GM10266 (cell line): ENCODE results near the gene RNH1.

ENCODE experiments used
- DNase-seq: peaks from one replicate; pipeline ENCODE4 v3.0.0; 2012; ENCODE audit errors: extremely low spot score
- TF ChIP-seq, protein P1 (sequence below): IDR thresholded peaks from 2 replicates; pipeline ENCODE4 v1.5.1; 2012; ENCODE audit warnings: mild to moderate bottlenecking, low read depth; ENCODE audit not compliant: control insufficient read depth, insufficient read depth; ENCODE audit errors: missing control alignments

Gene RNH1

DNA sequence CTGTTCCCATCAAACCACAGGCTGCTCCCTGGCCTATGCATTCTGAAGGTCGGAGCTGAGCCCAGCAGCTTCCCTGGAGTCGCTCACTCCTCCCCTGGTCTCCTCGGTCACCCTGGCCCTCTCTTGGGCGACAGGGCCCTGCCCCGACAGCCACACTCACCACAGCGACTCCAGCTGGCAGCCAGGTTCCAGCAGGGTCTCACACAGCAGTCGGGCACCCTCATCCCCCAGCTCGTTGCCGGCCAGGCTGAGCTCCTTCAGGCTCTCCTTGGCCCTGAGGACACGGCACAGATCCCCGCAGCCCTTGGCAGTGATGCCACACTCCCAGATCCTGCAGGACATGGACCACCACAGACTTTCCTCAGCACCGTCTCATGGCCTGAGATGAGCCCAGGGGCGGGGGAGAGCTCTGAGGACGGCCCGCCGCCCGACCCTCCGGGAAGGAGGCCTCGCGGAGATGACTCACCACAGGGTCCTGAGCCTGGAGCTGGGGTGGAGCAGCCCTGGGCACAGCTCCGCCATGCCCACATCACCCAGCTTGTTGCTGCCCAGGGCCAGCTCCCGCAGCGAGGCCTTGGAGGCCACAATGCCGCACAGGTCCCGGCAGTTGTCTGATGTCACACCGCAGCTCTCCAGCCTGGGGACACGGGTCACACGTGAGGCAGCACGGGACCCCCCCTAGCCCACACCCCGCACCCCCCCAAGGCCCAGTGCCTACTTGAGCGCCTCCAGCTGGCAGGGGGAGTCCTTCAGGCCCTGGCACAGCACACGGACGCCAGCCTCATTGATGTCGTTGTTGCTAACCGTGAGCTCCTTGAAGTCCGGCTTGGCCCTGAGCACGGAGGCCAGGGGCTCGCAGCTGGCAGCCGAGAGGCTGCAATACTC is 8.5 kb downstream of the RNH1 start:
- TF ChIP-seq, protein P1, sequence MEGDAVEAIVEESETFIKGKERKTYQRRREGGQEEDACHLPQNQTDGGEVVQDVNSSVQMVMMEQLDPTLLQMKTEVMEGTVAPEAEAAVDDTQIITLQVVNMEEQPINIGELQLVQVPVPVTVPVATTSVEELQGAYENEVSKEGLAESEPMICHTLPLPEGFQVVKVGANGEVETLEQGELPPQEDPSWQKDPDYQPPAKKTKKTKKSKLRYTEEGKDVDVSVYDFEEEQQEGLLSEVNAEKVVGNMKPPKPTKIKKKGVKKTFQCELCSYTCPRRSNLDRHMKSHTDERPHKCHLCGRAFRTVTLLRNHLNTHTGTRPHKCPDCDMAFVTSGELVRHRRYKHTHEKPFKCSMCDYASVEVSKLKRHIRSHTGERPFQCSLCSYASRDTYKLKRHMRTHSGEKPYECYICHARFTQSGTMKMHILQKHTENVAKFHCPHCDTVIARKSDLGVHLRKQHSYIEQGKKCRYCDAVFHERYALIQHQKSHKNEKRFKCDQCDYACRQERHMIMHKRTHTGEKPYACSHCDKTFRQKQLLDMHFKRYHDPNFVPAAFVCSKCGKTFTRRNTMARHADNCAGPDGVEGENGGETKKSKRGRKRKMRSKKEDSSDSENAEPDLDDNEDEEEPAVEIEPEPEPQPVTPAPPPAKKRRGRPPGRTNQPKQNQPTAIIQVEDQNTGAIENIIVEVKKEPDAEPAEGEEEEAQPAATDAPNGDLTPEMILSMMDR = no peak
- DNase-seq = no peak

DNA sequence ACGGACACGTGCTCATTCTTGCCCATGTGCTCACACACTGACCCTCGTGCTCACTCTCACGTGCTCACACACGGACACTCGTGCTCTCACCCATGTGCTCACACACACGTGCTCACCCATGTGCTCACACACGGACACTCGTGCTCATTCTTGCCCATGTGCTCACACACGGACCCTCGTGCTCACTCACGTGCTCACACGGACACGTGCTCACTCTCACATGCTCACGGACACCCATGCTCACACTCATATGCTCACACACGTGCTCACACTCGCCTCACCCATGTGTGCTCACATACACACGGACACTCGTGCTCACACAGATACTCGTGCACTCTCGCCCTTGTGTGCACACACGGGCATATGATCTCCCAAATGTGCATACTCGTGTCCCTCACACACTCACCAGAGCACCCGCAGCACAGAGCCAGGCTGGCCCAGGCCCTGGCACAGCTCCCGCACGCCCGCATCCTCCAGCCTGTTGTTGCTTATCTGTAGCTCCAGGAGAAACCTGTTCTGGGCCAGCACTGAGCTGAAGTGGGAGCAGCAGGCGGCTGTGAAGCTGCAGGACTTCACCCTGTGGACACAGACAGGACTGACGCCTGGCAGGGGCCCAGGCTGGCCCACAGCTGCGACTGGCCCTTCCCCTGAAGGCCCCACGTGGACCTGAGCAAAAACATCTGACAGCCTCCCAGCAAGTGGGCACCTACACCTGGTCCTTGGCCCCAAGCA is 9.3 kb downstream of the RNH1 start:
- TF ChIP-seq, protein P1 = no peak

DNA sequence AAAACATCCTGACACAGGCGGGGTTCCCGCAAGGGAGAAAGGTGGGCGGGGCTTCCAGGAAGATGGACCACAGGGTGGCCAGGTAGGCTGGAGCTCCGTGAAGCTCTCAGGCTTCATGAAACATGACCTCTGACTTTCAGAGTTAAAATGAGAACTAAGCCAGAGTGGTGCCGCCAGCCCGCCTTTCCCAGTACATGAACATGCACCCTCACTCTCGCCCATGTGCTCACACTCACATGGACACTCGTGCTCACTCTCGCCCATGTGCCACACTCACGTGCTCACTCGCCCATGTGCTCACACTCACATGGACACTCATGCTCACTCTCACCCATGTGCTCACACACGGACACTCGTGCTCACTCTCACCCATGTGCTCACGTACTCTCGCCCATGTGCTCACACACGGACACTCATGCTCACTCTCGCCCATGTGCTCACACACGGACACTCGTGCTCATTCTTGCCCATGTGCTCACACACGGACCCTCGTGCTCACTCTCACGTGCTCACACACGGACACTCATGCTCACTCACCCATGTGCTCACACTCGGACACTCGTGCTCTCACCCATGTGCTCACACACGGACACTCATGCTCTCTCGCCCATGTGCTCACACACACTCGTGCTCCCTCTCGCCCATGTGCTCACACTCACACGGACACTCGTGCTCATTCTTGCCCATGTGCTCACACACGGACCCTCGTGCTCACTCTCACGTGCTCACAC is 10.0 kb downstream of the RNH1 start:
- TF ChIP-seq, protein P1 = no peak
- no peak for DNase-seq

More for the DNA sequence above, 9.3 kb downstream of the RNH1 start:
- no peak for DNase-seq

DNA sequence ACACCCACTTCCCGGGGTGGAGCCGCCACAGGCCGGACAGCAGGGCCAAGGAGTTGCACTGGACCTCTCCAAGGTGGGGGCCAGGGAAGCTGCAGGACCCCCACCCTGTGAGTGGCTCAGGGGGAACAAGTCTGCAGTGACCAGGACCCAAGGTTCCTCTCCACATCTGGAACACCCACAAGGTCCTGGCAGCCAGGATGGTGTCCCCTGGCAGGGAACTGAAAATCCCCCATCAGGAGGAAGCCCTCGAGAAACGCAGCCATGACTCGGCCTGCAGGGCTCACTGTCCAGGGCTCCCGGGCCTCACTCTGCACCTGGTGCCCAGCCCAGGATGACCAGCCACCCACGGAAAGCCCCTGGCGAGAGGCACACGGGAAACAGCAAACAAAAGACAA is 11.5 kb downstream of the RNH1 start:
- DNase-seq = no peak
- TF ChIP-seq, protein P1 = no peak

DNA sequence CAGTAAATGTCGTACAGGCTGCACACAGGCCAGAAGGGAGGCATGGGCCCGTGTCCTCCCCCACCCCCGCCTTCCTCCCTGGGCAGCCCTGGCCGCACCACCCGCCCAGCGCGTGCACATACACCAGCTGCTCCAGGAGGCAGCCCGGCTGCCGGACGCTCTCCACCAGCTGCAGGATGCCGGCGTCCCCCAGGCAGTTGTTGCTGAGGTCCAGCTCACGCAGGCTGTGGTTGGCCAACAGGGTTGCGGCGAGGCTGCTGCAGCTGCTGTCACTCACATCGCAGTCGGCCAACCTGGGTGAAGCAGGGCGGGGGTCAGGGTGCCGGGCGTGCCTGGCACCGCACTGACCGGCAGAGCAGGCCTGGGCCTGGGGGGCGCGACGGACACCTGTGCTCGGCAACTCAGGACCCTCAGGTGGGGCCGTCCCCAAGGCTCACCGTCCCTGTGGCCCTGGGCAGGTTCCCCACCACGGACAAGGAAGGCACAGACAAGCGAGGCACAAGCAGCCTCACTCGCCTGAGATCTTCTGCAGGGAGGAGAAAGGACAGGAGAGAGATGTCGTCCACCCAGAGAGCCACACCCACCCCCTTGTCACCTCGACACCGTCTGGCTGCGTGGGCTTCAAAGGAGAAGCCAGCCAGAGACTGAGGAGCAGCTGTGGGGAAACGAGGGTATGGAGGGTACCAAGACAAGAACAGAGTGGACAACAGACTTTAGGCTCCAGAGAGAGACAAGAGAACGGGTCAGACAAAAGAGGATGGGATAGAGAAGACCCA is 12.1 kb downstream of the RNH1 start:
- DNase-seq = no peak
- TF ChIP-seq, protein P1 = no peak

DNA sequence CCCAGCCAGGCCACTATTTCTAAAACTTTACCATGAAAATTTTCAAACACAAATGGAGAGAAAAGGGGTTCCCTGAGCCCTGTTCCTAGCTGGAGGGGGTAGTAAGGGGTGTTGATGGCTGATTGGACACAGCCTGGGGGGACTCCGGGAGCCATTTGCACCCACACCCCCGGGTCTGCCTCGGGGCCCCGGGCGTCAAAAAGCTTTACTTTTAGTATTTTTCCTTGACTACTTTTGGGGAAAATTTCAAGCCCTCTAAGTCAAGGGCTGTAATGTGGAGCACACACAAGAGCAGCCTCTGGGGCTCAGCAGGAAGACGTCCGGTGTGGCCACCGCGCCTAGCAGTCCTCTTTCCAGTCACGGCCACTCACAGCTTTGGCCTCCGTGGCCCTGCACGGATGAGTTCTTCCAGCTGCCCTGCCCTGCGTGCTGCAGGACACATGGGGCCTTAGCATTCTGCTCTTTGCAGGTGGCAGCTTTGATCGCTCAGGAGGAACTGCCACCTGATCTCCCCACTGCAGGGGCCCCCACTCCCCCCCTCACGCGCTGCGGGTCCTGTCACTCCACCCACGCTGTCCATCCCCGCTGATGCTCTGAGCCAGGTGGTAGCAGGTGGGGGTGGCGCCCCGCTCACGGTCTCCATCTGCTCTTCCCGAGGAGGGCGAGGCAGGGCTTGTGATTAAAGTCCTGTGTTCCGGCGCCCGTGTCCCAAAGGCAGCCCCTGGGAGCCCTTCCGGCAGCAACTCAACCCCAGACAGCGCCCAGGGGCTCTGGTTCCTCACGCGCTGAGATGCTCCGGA is 14.4 kb downstream of the RNH1 start:
- TF ChIP-seq, protein P1 = no peak
- DNase-seq = peak; percentile 32
